Parathyroid adenoma (tissue), 2 donors: ENCODE results near the gene FCN2.

Experiments used
- H2AFZ ChIP-seq: fragments of 300-600 bp; sonication (generic); one replicate; pipeline ENCODE4 v1.7.0; 2017; ENCODE audit warnings: antibody characterized with exemption, mild to moderate bottlenecking
- H3K27ac ChIP-seq: fragments of 300-600 bp; sonication (generic); one replicate; pipeline ENCODE4 v1.7.0; 2017
- H3K27me3 ChIP-seq: fragments of 300-600 bp; sonication (generic); one replicate; pipeline ENCODE4 v1.7.0; 2017; ENCODE audit warnings: low read length; ENCODE audit not compliant: control insufficient read depth, insufficient read depth
- H3K36me3 ChIP-seq: fragments of 300-600 bp; sonication (generic); one replicate; pipeline ENCODE4 v1.7.0; 2017; ENCODE audit warnings: low read length; ENCODE audit not compliant: control insufficient read depth, insufficient read depth
- H3K4me1 ChIP-seq: fragments of 300-600 bp; sonication (generic); one replicate; pipeline ENCODE4 v1.7.0; 2017; ENCODE audit warnings: control low read depth
- H3K4me2 ChIP-seq: fragments of 300-600 bp; sonication (generic); one replicate; pipeline ENCODE4 v1.7.0; 2017; ENCODE audit warnings: low read length
- H3K4me3 ChIP-seq: fragments of 300-600 bp; sonication (generic); one replicate; pipeline ENCODE4 v1.7.0; 2017; ENCODE audit warnings: low read depth, low read length
- H3K79me2 ChIP-seq: fragments of 300-600 bp; sonication (generic); one replicate; pipeline ENCODE4 v1.7.0; 2017; ENCODE audit warnings: control low read depth
- H3K9ac ChIP-seq: fragments of 300-600 bp; sonication (generic); one replicate; pipeline ENCODE4 v1.7.0; 2017; ENCODE audit warnings: mild to moderate bottlenecking
- H3K9me3 ChIP-seq: fragments of 300-600 bp; sonication (generic); one replicate; pipeline ENCODE4 v1.7.0; 2017; ENCODE audit warnings: low read length; ENCODE audit not compliant: control insufficient read depth
- TF ChIP-seq, protein P1 (sequence below): fragments of 300-600 bp; sonication (generic); IDR thresholded peaks from one replicate; pipeline ENCODE4 v1.7.0; 2017; ENCODE audit warnings: antibody characterized with exemption, mild to moderate bottlenecking
- donor health status: primary hyperparathyroidism.

FCN2 gene

GRCh38 chr9:134877541-134877940, 3.1 kb upstream of the FCN2 start:
- H3K9me3 ChIP-seq = no peaks in the 10 kb centered on the region
- H3K4me2 ChIP-seq = no peak overlapping the region
- no peaks in the 10 kb centered on the region for H3K79me2 ChIP-seq
- H3K36me3 ChIP-seq = no peaks in the 10 kb centered on the region
- no peaks in the 10 kb centered on the region for H3K27me3 ChIP-seq
- no peak overlapping the region for H3K27ac ChIP-seq
- TF ChIP-seq, protein P1, sequence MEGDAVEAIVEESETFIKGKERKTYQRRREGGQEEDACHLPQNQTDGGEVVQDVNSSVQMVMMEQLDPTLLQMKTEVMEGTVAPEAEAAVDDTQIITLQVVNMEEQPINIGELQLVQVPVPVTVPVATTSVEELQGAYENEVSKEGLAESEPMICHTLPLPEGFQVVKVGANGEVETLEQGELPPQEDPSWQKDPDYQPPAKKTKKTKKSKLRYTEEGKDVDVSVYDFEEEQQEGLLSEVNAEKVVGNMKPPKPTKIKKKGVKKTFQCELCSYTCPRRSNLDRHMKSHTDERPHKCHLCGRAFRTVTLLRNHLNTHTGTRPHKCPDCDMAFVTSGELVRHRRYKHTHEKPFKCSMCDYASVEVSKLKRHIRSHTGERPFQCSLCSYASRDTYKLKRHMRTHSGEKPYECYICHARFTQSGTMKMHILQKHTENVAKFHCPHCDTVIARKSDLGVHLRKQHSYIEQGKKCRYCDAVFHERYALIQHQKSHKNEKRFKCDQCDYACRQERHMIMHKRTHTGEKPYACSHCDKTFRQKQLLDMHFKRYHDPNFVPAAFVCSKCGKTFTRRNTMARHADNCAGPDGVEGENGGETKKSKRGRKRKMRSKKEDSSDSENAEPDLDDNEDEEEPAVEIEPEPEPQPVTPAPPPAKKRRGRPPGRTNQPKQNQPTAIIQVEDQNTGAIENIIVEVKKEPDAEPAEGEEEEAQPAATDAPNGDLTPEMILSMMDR = no peak
- no peak overlapping the region for H2AFZ ChIP-seq
- H3K9ac ChIP-seq = no peak overlapping the region
- H3K4me3 ChIP-seq = no peak overlapping the region
- H3K4me1 ChIP-seq = no peaks in the 10 kb centered on the region

- Histone ChIP-seq H3K79me2 (no peaks in the 10 kb centered on the region), H3K4me3 (no peak overlapping the region), H3K9ac (no peak overlapping the region), H2AFZ (no peak overlapping the region), H3K27ac (no peak overlapping the region), H3K4me2 (no peak overlapping the region), H3K36me3 (no peaks in the 10 kb centered on the region), H3K27me3 (no peaks in the 10 kb centered on the region), H3K4me1 (no peaks in the 10 kb centered on the region), H3K9me3 (no peaks in the 10 kb centered on the region)
- TF ChIP-seq, protein P1 = no peak
Measured at GRCh38 chr9:134879664-134880483, 736 bp upstream of the FCN2 start.

DNA sequence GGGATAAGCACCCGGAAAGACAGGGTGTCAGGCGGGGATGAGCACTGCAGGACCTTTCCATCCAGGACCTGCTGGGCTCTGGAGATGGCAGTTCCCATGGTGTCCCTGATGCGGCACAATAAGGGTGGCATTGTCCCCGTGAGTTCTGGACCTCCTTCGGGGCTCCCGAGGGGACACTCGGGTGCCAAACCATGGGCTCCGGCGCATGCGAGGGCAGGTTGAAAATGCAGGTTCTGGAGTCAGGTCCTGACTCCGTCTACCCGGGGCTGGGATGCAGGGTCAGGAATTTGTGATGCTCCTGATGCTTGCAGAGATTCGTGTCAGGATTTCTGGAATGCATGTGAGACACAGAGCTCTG, 682 bp downstream of the FCN2 start:
- Histone ChIP-seq H3K79me2 (no peaks in the 10 kb centered on the region), H3K9me3 (no peaks in the 10 kb centered on the region), H3K9ac (no peak overlapping the region), H3K4me3 (no peak overlapping the region), H3K27ac (no peak overlapping the region), H3K36me3 (no peaks in the 10 kb centered on the region), H2AFZ (no peak overlapping the region), H3K4me2 (no peak overlapping the region), H3K4me1 (no peaks in the 10 kb centered on the region), H3K27me3 (no peaks in the 10 kb centered on the region)
- TF ChIP-seq, protein P1 = no peak

DNA sequence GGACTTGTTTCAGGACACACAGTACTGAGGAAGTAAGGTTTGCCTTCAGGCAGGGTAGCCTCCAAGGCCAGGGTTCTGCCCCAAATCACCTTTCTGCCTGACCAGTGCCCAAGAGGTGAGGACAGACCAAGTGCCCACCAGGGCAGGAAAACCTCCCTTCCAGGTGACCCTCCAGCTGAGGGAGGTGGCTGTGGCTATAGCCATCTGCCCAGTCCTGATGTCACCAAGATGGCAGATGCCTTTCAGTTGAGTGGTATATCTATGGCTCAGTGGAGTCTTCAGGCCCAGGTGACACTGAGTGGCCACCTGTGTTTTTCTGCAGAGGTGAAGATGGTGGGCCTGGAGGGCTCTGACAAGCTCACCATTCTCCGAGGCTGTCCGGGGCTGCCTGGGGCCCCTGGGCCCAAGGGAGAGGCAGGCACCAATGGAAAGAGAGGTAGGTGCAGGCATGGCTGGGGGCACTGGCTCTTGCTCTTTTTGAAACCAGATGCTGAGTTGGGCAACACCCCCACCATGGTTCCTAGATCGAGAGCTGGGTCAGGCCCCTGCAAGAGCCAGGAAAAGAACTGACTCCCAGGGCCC, 1.7 kb downstream of the FCN2 start:
- H3K4me1 ChIP-seq = no peaks in the 10 kb centered on the region

More for the DNA sequence above, 1.7 kb downstream of the FCN2 start:
- Histone ChIP-seq H3K4me2 (no peak overlapping the region), H3K9ac (no peak overlapping the region), H2AFZ (no peak overlapping the region), H3K4me3 (no peak overlapping the region), H3K9me3 (no peaks in the 10 kb centered on the region), H3K36me3 (no peaks in the 10 kb centered on the region), H3K27ac (no peak overlapping the region), H3K27me3 (no peaks in the 10 kb centered on the region), H3K79me2 (no peaks in the 10 kb centered on the region)
- TF ChIP-seq, protein P1 = no peak
